ENCODE data around the gene CMSS1.

The CMSS1 gene

DNA sequence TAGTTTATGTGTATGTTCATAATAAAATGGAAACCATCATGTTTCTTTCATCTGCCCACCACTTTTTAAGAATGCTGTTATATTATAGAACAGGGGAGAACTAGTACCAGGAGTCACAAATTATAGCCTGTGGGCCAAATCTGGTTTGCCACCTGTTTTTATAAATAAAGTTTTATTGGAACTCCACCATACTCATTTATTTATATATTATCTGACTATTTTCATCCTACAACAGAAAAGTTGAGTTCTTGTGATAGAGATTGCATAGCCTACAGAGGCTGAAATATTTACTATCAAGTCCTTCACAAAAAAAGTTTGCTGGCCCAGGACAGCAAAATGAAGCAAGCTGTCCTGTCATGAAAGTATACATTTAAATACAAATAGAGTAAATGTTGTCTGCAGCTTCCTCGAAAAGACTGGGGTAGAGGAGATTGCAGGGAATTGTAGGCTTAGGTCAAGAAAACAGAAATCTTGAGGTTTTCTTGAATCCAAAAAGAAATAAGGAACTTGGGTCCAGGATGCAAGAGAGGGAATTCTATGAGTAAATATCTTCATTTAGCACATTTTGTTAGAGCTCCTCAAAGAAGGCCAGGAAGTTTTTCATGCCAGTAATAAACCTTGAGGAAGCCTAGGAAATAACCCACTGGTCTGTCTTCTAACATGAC, 255.5 kb downstream of the CMSS1 start:
- H3K27ac ChIP-seq = no peak overlapping the region
- TF ChIP-seq, protein P1, sequence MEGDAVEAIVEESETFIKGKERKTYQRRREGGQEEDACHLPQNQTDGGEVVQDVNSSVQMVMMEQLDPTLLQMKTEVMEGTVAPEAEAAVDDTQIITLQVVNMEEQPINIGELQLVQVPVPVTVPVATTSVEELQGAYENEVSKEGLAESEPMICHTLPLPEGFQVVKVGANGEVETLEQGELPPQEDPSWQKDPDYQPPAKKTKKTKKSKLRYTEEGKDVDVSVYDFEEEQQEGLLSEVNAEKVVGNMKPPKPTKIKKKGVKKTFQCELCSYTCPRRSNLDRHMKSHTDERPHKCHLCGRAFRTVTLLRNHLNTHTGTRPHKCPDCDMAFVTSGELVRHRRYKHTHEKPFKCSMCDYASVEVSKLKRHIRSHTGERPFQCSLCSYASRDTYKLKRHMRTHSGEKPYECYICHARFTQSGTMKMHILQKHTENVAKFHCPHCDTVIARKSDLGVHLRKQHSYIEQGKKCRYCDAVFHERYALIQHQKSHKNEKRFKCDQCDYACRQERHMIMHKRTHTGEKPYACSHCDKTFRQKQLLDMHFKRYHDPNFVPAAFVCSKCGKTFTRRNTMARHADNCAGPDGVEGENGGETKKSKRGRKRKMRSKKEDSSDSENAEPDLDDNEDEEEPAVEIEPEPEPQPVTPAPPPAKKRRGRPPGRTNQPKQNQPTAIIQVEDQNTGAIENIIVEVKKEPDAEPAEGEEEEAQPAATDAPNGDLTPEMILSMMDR (conservative IDR thresholded peaks at IDR 0.05) = no peak

DNA sequence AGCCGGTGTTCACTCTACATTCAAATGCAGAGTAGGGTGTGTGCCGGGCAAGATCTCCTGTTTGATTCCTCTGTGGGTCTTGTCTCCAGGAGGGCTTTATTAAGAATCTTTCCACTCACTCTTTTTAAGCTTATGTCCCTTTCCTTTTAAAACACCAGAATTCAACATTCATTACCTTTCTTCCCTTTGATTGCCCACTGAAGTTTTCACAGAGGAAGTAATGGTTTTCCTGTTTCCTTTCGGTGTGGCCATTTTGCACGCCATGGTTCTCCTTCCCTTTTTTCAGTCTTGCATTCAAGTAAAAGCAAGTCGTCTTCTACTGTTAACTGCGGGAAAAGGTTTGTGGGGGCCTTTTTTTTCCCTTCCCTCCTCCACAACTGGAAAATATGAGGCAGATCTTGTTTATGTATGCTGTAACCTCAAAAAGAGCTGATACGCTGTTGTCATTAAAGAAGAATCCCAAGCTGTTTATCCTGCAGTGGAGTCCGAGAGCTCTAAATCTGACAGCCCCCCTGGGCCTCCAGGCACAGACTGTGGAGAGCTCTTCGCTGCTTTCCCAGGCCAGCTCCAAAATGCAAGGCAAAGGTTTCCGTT, 256.1 kb downstream of the CMSS1 start:
- TF ChIP-seq, protein P1 (conservative IDR thresholded peaks at IDR 0.05) = no peak
- H3K27ac ChIP-seq = no peak overlapping the region

DNA sequence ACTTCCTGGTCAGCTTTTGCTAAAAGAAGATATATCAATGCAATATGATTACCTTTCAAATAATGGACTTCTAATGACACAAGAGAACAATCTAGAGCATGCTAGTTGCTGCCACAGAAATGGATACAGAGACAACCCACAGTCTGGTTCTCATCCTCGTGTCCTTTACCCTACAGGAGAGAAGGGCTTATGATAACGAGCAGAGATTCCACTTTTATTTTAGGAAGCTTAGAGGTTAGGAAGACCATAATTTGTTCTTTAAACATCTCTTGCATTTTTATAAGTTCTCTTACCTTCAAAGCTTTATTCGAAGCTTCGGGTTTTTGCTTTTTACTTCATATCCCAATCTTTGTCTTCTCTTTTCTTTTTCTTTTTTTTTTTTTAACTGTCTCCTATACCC, 257.5 kb downstream of the CMSS1 start:
- no peak overlapping the region for H3K27ac ChIP-seq
- TF ChIP-seq, protein P1 (conservative IDR thresholded peaks at IDR 0.05) = no peak

DNA sequence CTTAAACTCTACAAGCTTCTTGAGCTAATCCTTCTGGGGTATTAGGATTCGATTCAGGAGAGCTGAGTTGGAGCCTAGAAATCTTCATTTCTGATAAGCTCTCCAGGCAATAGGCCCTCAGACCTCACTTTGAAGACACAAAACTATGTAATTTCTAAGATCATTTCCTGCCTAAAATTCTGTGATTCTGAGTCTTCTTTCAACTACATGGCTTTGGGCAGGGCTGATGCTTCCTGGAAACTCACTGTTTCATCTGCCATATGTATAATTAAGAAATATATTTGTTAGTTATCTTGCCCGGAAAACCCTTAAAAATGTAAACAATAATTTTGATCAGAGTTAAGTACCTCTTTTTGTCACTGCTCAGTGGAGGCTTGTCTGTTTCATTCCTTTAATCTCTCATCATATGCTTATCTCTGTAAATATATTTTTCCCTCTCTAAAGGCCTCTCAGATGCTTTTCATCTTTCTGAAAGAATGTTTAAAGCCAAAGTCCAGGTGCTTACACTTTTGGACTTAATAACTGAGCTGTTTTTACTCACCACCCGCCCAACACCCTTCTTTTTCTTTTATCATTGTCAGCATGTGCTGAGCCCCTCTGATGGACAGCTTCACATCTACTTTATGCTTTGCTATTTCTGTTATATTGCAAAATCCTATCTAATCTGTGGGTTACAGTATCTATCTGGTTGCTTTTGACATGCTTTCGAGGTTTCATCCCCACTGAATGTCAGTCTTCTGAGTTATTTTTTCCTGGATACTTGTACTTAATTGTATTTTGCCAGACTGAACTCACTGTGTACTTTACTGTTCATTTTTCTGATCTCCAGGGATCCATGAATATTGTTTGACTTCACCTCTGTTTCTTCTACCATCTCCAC, 258.4 kb downstream of the CMSS1 start:
- TF ChIP-seq, protein P1 (conservative IDR thresholded peaks at IDR 0.05) = no peak
- no peak overlapping the region for H3K27ac ChIP-seq

DNA sequence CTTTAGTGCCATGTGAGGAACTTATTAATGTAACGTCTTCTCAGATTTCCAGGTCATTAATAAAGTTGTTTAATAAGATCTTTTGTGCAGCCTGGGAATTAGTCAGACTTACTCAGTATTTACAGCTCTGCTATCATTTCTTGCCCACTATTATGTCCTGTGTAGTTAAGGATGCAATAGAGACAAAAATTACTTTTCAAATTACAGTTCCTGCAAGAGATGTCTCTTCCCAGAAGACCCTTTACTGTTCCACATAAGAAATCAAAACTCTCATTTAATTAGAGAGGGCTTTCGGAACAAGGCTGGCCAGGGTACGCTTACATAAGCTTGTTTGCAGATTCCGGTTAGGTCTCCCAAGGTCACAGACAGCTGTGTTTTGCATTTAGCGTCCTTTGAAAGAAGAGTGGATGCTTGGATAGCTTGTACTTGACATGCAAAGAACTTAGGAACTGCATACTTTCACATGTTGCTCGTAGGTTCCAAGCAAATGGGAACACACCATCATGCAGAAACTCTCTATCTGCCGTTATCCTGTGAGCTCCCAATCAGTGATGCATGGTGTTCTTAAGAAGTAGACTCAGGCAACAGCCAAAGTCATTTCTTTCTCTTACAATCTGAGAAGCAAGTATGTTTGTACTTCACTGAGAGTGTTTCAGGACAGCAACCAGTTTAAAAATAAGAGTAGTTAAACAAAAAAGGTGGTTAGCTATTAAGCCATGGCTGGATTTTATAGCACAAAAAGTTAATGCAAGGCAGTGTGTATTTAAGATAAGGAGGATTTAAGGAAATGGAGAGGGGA, 259.3 kb downstream of the CMSS1 start:
- TF ChIP-seq, protein P1 (conservative IDR thresholded peaks at IDR 0.05) = no peak
- no peak overlapping the region for H3K27ac ChIP-seq

DNA sequence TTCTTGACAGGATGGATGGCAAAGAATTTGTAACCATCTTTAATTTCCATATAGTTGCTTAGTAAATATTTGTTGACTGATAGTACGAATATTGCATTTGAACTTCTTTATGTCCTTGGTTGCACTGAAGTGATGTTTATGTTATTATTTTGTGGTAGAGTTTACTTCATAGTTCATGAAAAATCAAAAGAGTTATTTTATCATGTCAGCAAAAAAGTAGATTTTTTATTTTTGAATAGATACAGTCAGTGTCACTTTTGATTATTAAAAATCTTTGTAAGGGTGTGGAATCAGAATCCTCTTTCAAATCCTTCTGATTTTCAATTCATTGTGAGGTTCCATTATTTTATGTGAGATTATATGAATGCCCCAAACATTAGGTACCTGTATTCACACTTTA, 261.7 kb downstream of the CMSS1 start:
- TF ChIP-seq, protein P1 (conservative IDR thresholded peaks at IDR 0.05) = no peak
- no peak overlapping the region for H3K27ac ChIP-seq
